ES-I3 (cell line): ENCODE data around the gene SIK3.

Source experiments
- H3K36me3 ChIP-seq: 2 replicates; pipeline ENCODE4 v1.6.1; 2013; ENCODE audit warnings: mild to moderate bottlenecking, low read length, control low read depth, moderate library complexity; ENCODE audit not compliant: insufficient read depth
- H3K4me1 ChIP-seq: 2 replicates; pipeline ENCODE4 v1.6.1; 2013; ENCODE audit warnings: mild to moderate bottlenecking, control low read depth, low read length; ENCODE audit not compliant: insufficient read depth
- H3K9ac ChIP-seq: 2 replicates; pipeline ENCODE4 v1.6.1; 2013; ENCODE audit warnings: low read depth, mild to moderate bottlenecking, low read length, moderate library complexity
- H3K9me3 ChIP-seq: 2 replicates; pipeline ENCODE4 v1.6.1; 2013; ENCODE audit warnings: mild to moderate bottlenecking, low read length, moderate library complexity; ENCODE audit not compliant: control insufficient read depth, insufficient read depth

The SIK3 gene

GRCh38 chr11:117095284-117096161 lies 2.7 kb downstream of the SIK3 start:
- Histone ChIP-seq H3K9ac (no peak overlapping the region), H3K4me1 (peaks cover 23% of the 10 kb centered on the region), H3K36me3 (no peaks in the 10 kb centered on the region), H3K9me3 (no peaks in the 10 kb centered on the region)

DNA sequence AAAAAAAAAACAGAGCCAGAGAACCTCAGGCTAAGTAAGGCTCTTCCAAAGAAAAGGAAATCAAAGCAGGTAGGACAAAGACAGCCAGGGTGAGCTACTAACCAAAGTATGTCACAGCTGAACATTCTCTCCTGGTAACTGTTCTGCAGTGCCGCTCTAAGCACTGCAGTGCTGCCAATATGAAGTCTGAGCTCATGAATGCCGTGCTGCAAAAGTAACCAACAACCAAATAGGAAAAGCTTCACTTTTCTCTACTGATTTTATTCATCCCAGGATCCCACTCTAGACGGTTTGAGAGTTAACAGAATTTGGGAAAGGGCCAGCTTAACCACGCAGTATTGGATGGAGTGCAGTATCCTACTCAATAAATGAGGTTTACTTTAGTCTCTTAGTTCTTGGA lies 3.5 kb downstream of the SIK3 start:
- Histone ChIP-seq H3K9ac (no peak overlapping the region), H3K9me3 (no peaks in the 10 kb centered on the region), H3K36me3 (no peaks in the 10 kb centered on the region), H3K4me1 (peaks cover 23% of the 10 kb centered on the region)

GRCh38 chr11:117092951-117093590 lies 5.2 kb downstream of the SIK3 start:
- Histone ChIP-seq H3K36me3 (no peaks in the 10 kb centered on the region), H3K4me1 (peaks cover 23% of the 10 kb centered on the region), H3K9ac (no peak overlapping the region), H3K9me3 (no peaks in the 10 kb centered on the region)

DNA sequence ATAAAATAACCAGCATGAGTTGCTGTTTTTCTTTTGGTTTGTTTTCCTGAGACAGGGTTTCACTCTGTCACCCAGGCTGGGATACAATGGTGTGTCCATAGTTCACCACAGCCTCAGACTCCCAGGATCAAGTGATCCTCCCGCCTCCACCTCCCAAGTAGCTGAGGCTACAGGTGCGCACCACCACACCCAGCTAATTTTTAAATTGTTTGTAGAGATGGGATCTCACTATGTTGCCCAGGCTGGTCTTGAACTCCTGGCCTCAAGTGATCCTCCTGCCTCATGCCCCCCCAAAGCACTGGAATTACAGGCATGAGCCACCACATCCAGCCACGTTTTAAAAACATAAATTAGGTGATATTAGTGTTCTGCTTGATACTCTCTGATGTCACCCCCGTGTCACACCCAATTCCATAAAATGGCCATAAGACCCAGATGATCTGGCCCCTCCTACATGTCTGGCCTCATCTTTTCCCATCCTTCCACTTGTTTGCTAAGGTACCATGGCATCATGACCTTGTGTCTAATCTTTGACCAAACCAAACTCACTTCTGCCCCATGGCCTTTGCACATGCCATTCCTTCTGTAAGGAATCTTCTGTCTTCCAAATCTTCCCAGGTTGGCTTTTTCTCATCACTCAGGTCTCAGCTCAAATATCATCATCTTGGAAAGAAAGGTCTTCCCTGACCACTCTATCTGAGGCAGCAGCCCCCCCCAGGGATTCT lies 6.3 kb downstream of the SIK3 start:
- no peak overlapping the region for H3K9ac ChIP-seq
- no peaks in the 10 kb centered on the region for H3K36me3 ChIP-seq
- H3K9me3 ChIP-seq = no peaks in the 10 kb centered on the region
- peaks cover 23% of the 10 kb centered on the region for H3K4me1 ChIP-seq

- H3K4me1 ChIP-seq = peaks cover 11% of the 10 kb centered on the region
- no peaks in the 10 kb centered on the region for H3K9me3 ChIP-seq
- no peaks in the 10 kb centered on the region for H3K36me3 ChIP-seq
- H3K9ac ChIP-seq = no peak overlapping the region
Measured at GRCh38 chr11:117090111-117090706, 8.0 kb downstream of the SIK3 start.

DNA sequence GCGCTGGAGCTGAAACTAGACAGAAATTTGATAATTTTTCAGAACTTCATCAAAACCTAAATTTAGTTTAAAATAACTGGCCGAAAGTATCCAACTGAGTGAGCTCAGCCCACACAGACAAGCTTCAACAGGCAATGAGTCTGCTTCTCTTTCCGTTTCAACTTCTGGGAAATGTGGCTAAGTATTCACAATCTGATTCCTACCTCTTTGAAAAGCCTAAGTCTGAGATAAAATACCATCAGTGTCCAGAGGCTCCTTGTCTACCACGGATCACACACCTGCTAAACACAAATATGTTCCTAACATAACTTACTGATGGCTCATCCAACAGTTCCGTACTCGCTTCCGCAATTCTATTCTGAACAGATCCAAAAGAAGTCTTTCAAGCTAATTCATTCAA lies 8.5 kb downstream of the SIK3 start:
- Histone ChIP-seq H3K36me3 (no peaks in the 10 kb centered on the region), H3K9ac (no peak overlapping the region), H3K4me1 (peaks cover 6% of the 10 kb centered on the region), H3K9me3 (no peaks in the 10 kb centered on the region)

GRCh38 chr11:117087446-117087845 lies 10.8 kb downstream of the SIK3 start:
- no peaks in the 10 kb centered on the region for H3K36me3 ChIP-seq
- H3K9ac ChIP-seq = no peak overlapping the region
- H3K4me1 ChIP-seq = no peaks in the 10 kb centered on the region
- H3K9me3 ChIP-seq = no peaks in the 10 kb centered on the region

DNA sequence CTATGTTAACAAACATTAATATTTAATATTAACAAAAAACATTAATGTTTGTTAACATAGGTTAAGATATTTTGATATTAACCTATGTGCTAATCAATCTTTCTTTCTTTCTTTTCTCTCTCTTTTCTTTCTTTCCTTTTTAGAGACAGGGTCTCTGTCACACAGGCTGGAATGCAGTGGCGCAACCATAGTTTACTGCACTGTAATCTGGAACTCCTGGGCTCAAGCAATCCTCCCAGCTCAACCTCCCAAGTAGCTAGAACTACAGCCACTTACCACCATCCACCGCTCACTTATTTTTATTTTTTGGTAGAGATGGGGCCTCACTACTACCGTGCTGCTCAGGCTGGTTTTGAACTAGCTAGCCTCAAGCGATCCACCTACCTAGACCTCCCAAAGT lies 13.2 kb downstream of the SIK3 start:
- Histone ChIP-seq H3K9me3 (no peaks in the 10 kb centered on the region), H3K36me3 (no peaks in the 10 kb centered on the region), H3K9ac (no peak overlapping the region)

DNA sequence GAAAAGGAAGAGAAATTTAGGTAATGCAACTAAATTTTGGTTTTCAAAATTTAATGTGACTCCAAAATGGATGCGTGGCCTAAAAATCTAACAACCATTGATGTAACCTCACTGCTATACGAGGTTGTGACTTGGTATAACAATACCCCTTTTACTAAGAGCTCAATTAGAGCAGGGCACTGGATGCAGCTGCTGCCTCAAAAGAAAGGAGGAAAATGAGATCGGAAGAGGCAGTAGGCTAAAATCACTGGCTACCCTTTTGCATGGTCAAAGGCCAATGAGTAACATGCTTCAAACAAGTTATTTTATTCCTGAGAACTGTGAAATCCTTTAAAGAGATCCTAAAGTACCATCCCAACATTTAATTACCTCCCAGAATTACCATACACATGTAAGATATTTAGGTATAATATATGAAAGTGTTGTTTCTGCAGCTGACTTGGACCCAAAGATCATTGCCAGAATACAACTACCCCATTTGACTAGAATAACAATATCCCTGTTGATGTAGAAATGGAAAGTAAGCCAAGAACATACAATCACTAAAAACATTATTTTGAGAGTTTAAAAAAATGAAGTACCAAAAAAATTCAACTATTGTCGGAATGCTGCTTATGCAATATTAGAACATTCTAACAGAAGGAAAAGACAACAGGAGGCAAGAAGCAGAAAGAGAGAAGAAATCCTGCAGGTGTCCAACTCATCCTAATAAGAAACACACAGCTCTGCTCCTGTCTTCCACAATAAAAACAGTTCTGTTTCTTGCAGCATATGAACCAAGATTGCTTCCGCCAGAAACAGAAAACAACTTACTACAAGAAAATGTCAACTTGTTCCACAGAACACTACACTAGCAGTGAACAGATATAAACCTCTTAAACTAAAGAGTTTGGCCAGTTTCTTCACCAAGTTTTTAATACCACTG lies 15.0 kb downstream of the SIK3 start:
- no peak overlapping the region for H3K9ac ChIP-seq
- H3K9me3 ChIP-seq = no peaks in the 10 kb centered on the region
- peaks cover 1% of the 10 kb centered on the region for H3K4me1 ChIP-seq

More for the DNA sequence above, 13.2 kb downstream of the SIK3 start:
- no peaks in the 10 kb centered on the region for H3K4me1 ChIP-seq

GRCh38 chr11:117081908-117082307 lies 16.3 kb downstream of the SIK3 start:
- no peaks in the 10 kb centered on the region for H3K36me3 ChIP-seq
- H3K4me1 ChIP-seq = peaks cover 15% of the 10 kb centered on the region
- H3K9ac ChIP-seq = no peak overlapping the region
- H3K9me3 ChIP-seq = no peaks in the 10 kb centered on the region

More for the DNA sequence above, 15.0 kb downstream of the SIK3 start:
- no peaks in the 10 kb centered on the region for H3K36me3 ChIP-seq

DNA sequence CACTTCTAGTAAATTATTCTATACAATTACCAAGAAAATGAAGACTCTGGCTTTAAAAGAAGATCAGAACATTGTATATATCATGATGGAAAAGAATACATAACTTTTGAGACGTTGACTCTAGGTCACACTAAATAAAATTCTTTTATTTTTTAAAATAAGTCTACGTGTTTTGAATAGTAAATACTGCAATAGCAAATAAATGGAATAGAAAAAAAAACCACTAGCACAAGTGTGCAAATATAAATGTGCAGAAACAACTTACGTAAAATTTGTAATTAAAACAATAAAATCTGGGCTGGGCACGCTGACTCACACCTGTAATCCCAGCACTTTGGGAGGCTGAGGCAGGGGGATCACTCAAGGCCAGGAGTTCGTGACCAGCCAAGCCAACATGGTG lies 17.9 kb downstream of the SIK3 start:
- H3K9ac ChIP-seq = no peak overlapping the region
- H3K36me3 ChIP-seq = no peaks in the 10 kb centered on the region
- H3K9me3 ChIP-seq = no peaks in the 10 kb centered on the region
- peaks cover 16% of the 10 kb centered on the region for H3K4me1 ChIP-seq

DNA sequence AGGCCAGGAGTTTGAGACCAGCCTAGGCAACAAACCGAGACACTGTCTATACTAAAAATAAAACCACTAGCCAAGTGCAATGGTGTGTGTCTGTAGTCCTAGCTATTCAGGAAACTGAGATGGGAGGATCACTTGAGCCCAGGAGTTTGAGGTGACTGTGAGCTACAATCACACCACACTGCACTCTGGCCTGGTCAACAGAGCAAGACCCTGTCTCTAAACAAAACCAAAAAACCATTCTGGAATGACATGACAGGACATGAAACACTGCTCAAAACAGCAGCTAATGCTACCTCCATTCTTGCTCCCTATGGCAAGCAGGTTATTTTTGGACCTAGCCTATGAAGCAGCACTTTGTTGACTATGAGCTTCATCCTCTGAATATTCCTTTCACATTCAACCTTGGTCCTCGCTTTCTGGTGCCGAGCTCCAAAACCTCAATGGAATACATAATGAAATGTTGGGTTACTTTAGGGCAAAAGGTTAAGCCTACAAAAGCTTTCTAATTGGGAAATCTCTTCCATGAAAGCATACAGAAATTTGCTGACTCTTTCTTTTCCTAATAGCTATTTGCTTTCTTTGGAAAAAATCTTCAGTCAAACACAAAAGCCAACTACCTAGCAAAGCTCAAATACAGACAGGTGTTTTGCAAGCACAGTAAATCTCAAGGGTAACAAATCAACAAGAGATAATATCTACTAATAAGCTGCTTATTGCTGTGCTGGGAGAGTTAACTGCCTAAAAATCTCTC lies 21.1 kb downstream of the SIK3 start:
- Histone ChIP-seq H3K9me3 (no peaks in the 10 kb centered on the region), H3K36me3 (no peaks in the 10 kb centered on the region), H3K4me1 (peaks cover 25% of the 10 kb centered on the region), H3K9ac (no peak overlapping the region)

GRCh38 chr11:117075186-117075585 lies 23.0 kb downstream of the SIK3 start:
- no peaks in the 10 kb centered on the region for H3K36me3 ChIP-seq
- H3K9me3 ChIP-seq = no peaks in the 10 kb centered on the region
- H3K4me1 ChIP-seq = peaks cover 26% of the 10 kb centered on the region
- H3K9ac ChIP-seq = no peak overlapping the region
